ENCODE results near the gene RNPC3. TPM values are rescaled to one million over a fixed set of nuclear protein-coding genes. Genes with fewer than 3 reads are reported as not detected.
"Not testable (repeated sequence)": the region's sequence is repeated elsewhere in the genome, so short reads cannot be mapped to it uniquely, and the experiment has no call there.

RNPC3 gene
- total RNA-seq, 2 donors from 2014 or later = 38.6 to 41.1 TPM

- no peaks in the 10 kb centered on the region for H3K9me3 ChIP-seq
- no peak overlapping the region for H3K27ac ChIP-seq
- TF ChIP-seq CTCF (IDR thresholded peaks at IDR 0.05) = no peak
- no peak for ATAC-seq (ENCODE audit: insufficient number of reproducible peaks, low FRiP score, low read depth)
- no peaks in the 10 kb centered on the region for H3K27me3 ChIP-seq (replicated peaks; ENCODE audit: insufficient read depth)
- H3K4me3 ChIP-seq = no peak overlapping the region
- peaks cover 3% of the 10 kb centered on the region for H3K36me3 ChIP-seq
- no peaks in the 10 kb centered on the region for H3K4me1 ChIP-seq (ENCODE audit: control insufficient read depth in 1 of 2, low read depth in 2 of 2)
- DNase-seq (ENCODE audit: low spot score) = no peak
Measured at GRCh38 chr1:103569493-103569892, 44.0 kb downstream of the RNPC3 start.

GRCh38 chr1:103571289-103571688, 45.8 kb downstream of the RNPC3 start, which contains the start of gene AMY2B:
Gene AMY2B (plus strand): TSS chr1:103571589. CDS start chr1:103571603, 14 bp downstream.
- ATAC-seq (ENCODE audit: insufficient number of reproducible peaks, low FRiP score, low read depth); H3K9me3 ChIP-seq; H3K4me1 ChIP-seq (ENCODE audit: control insufficient read depth in 1 of 2, low read depth in 2 of 2); H3K27me3 ChIP-seq (replicated peaks; ENCODE audit: insufficient read depth); DNase-seq (ENCODE audit: low spot score); H3K27ac ChIP-seq; H3K36me3 ChIP-seq; H3K4me3 ChIP-seq: not testable (repeated sequence)

GRCh38 chr1:103576065-103576464, 50.6 kb downstream of the RNPC3 start:
- H3K27ac ChIP-seq = no peak overlapping the region
- H3K4me3 ChIP-seq = no peak overlapping the region
- DNase-seq (ENCODE audit: low spot score) (no peak), ATAC-seq (ENCODE audit: insufficient number of reproducible peaks, low FRiP score, low read depth) (no peak)
- TF ChIP-seq CTCF (IDR thresholded peaks at IDR 0.05) = no peak
- no peaks in the 10 kb centered on the region for H3K4me1 ChIP-seq (ENCODE audit: control insufficient read depth in 1 of 2, low read depth in 2 of 2)
- H3K9me3 ChIP-seq = no peaks in the 10 kb centered on the region
- no peaks in the 10 kb centered on the region for H3K27me3 ChIP-seq (replicated peaks; ENCODE audit: insufficient read depth)
- no peaks in the 10 kb centered on the region for H3K36me3 ChIP-seq

GRCh38 chr1:103576784-103577183, 51.3 kb downstream of the RNPC3 start:
- not testable (repeated sequence) for DNase-seq (ENCODE audit: low spot score); H3K27me3 ChIP-seq (replicated peaks; ENCODE audit: insufficient read depth); ATAC-seq (ENCODE audit: insufficient number of reproducible peaks, low FRiP score, low read depth); H3K4me1 ChIP-seq (ENCODE audit: control insufficient read depth in 1 of 2, low read depth in 2 of 2); H3K9me3 ChIP-seq; H3K4me3 ChIP-seq; H3K27ac ChIP-seq; H3K36me3 ChIP-seq

- H3K27ac ChIP-seq = no peak overlapping the region
- no peaks in the 10 kb centered on the region for H3K4me1 ChIP-seq (ENCODE audit: control insufficient read depth in 1 of 2, low read depth in 2 of 2)
- H3K4me3 ChIP-seq = no peak overlapping the region
- H3K36me3 ChIP-seq = no peaks in the 10 kb centered on the region
- TF ChIP-seq CTCF (IDR thresholded peaks at IDR 0.05) = no peak
- DNase-seq (ENCODE audit: low spot score) (no peak), ATAC-seq (ENCODE audit: insufficient number of reproducible peaks, low FRiP score, low read depth) (no peak)
- no peaks in the 10 kb centered on the region for H3K27me3 ChIP-seq (replicated peaks; ENCODE audit: insufficient read depth)
- no peaks in the 10 kb centered on the region for H3K9me3 ChIP-seq
Measured at GRCh38 chr1:103582464-103582863, 57.0 kb downstream of the RNPC3 start.

GRCh38 chr1:103583887-103584286, 58.4 kb downstream of the RNPC3 start:
- Histone ChIP-seq H3K9me3 (no peaks in the 10 kb centered on the region), H3K27ac (no peak overlapping the region), H3K36me3 (no peaks in the 10 kb centered on the region), H3K4me3 (no peak overlapping the region), H3K27me3 (replicated peaks; ENCODE audit: insufficient read depth) (no peaks in the 10 kb centered on the region), H3K4me1 (ENCODE audit: control insufficient read depth in 1 of 2, low read depth in 2 of 2) (no peaks in the 10 kb centered on the region)
- ATAC-seq (ENCODE audit: insufficient number of reproducible peaks, low FRiP score, low read depth) (no peak), DNase-seq (ENCODE audit: low spot score) (no peak)
- TF ChIP-seq CTCF (IDR thresholded peaks at IDR 0.05) = no peak

Data from thoracic aorta (tissue), 2 donors.